ENCODE measurements around the gene ARID5B. TPM values are rescaled to one million over a fixed set of nuclear protein-coding genes. Genes with fewer than 3 reads are reported as not detected.

ARID5B gene
- total and polyA plus RNA-seq, 2 donors (not counting 1 experiment from before 2014, with no cell fraction given), result 22.4 to 237 TPM

DNA sequence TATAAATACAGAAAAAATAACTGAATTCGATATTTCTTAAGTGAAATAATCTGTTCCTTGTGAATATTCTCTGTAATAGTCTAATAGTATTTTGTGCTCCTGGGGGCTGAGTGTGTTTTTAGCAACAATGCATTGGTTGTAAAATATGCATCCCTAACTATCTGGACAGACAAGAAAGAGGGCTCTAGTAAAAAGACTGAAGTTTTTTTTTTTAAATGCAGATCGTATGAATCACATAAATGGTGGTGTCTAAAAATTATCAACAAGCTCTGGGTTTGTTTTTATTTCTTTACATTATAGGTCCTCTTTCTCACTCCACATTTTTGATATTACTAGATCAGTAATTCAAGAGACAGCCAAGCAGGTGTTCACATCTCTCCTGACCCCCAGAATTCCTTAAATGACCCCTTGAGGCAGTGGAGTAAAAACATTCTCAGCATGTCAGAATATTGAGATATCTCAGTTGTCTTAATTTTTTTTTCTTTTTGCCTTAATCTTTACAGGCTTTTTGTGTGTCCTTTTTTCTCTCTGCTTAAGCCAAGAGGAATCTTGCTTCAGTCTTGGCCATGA, 18.2 kb downstream of the ARID5B start:
- Histone ChIP-seq H4K20me1 (ENCODE audit: control insufficient read depth, insufficient read depth, low read length, poor library complexity, severe bottlenecking) (peaks cover 61% of the 10 kb centered on the region), H3K9ac (ENCODE audit: low read length) (no peak overlapping the region), H3K27ac (ENCODE audit: low read length in 2 of 2) (peak overlapping the region in 1 of 2 donors; percentile 40), H3K4me3 (ENCODE audit: control extremely low read depth in 1 of 5, extremely low read depth in 1 of 5, insufficient read depth in 1 of 5, low read depth in 2 of 5, low read length in 4 of 5) (no peak overlapping the region), H2AFZ (ENCODE audit: insufficient read depth, low read depth, low read length, poor library complexity, severe bottlenecking) (no peak overlapping the region), H3K9me3 (ENCODE audit: control extremely low read depth in 1 of 3, control insufficient read depth in 2 of 3, insufficient read depth in 1 of 3, low read length in 2 of 3) (peaks cover 0 to 20% (median 12%) of the 10 kb centered on the region in 3 donors), H3K79me2 (ENCODE audit: control insufficient read depth, insufficient read depth, low read length) (peaks cover 100% of the 10 kb centered on the region), H3K4me2 (replicated peaks; ENCODE audit: low read depth, low read length, poor library complexity, severe bottlenecking) (no peak overlapping the region), H3K4me1 (ENCODE audit: control insufficient read depth in 2 of 2, insufficient read depth in 2 of 2, low read length in 2 of 2) (peaks cover 21 to 33% of the 10 kb centered on the region in 2 donors), H3K36me3 (replicated peaks in 1 of 2; ENCODE audit: control extremely low read depth in 1 of 2, control insufficient read depth in 1 of 2, extremely low read depth in 1 of 2, insufficient read depth in 2 of 2, low read length in 1 of 2) (peaks cover 4 to 59% of the 10 kb centered on the region in 2 experiments), H3K27me3 (replicated peaks in 1 of 4; ENCODE audit: control extremely low read depth in 1 of 4, control insufficient read depth in 3 of 4, insufficient read depth in 4 of 4, low read length in 3 of 4) (no peaks in the 10 kb centered on the region)
- H3K4me3 Mint-ChIP-seq, result no peak overlapping the region
- whole genome bisulfite sequencing (ENCODE audit: insufficient coverage), result no CpG with 5 or more reads among the region's 2 CpGs
- CTCF ChIA-PET, result no interaction called here
- POLR2A ChIA-PET, result interaction anchor here (1.5 kb wide), 1 partner anchor 16 kb away, joined by 6 read pairs; no protein-coding TSS in a partner anchor
- TF ChIP-seq EZH2 (IDR thresholded peaks at IDR 0.05; ENCODE audit: borderline replicate concordance, insufficient read depth, low read depth, low read length, poor library complexity, severe bottlenecking), result no peak
- TF ChIP-seq, protein P1, sequence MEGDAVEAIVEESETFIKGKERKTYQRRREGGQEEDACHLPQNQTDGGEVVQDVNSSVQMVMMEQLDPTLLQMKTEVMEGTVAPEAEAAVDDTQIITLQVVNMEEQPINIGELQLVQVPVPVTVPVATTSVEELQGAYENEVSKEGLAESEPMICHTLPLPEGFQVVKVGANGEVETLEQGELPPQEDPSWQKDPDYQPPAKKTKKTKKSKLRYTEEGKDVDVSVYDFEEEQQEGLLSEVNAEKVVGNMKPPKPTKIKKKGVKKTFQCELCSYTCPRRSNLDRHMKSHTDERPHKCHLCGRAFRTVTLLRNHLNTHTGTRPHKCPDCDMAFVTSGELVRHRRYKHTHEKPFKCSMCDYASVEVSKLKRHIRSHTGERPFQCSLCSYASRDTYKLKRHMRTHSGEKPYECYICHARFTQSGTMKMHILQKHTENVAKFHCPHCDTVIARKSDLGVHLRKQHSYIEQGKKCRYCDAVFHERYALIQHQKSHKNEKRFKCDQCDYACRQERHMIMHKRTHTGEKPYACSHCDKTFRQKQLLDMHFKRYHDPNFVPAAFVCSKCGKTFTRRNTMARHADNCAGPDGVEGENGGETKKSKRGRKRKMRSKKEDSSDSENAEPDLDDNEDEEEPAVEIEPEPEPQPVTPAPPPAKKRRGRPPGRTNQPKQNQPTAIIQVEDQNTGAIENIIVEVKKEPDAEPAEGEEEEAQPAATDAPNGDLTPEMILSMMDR (IDR thresholded peaks at IDR 0.05), result no peak
- peaks cover 6% of the 10 kb centered on the region for H3K9me3 Mint-ChIP-seq (ENCODE audit: insufficient read depth)
- intact Hi-C loops (cut with micrococcal nuclease), result loop anchor here (2.0 kb wide), 1 partner anchor 15 kb away; no protein-coding TSS in a partner anchor
- no peak for ATAC-seq (ENCODE audit: low read depth)
- H3K4me1 Mint-ChIP-seq, result peaks cover 75% of the 10 kb centered on the region
- H3K27me3 Mint-ChIP-seq, result no peaks in the 10 kb centered on the region
- H3K27ac Mint-ChIP-seq, result peak overlapping the region; percentile 41
- no peak for DNase-seq

DNA sequence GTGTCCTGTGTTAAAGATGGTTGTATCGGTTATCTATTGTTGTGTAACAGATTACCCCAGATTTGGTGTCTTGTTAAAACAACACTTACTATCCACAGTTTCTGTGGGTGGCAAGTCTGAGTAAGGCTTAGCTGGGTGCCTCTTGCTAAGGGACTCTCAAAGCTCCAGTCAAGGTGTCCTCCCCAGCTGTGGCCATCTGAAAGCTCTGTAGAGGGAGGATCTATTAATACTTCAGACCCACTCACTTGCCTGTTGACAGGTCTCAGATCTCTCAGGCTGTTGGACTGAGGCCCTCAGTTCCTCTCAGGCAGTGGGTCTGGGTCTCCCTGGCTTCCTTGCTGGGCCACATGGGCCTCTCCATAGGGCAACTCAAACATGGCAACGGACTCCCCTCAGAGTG, 19.6 kb downstream of the ARID5B start:
- H3K4me1 Mint-ChIP-seq, result peaks cover 74% of the 10 kb centered on the region
- TF ChIP-seq, protein P1 (IDR thresholded peaks at IDR 0.05), result no peak
- TF ChIP-seq EZH2 (IDR thresholded peaks at IDR 0.05; ENCODE audit: borderline replicate concordance, insufficient read depth, low read depth, low read length, poor library complexity, severe bottlenecking), result no peak
- peaks cover 2 to 60% of the 10 kb centered on the region in 2 experiments for H3K36me3 ChIP-seq (replicated peaks in 1 of 2; ENCODE audit: control extremely low read depth in 1 of 2, control insufficient read depth in 1 of 2, extremely low read depth in 1 of 2, insufficient read depth in 2 of 2, low read length in 1 of 2)
- no peak overlapping the region for H3K4me2 ChIP-seq (replicated peaks; ENCODE audit: low read depth, low read length, poor library complexity, severe bottlenecking)
- H3K27ac Mint-ChIP-seq, result no peak overlapping the region
- intact Hi-C loops (cut with micrococcal nuclease), result no loop called here
- H3K4me3 Mint-ChIP-seq, result no peak overlapping the region
- no peak for ATAC-seq (ENCODE audit: low read depth)
- H3K27ac ChIP-seq (ENCODE audit: low read length in 2 of 2), result peak overlapping the region in 1 of 2 donors; percentile 49
- H2AFZ ChIP-seq (ENCODE audit: insufficient read depth, low read depth, low read length, poor library complexity, severe bottlenecking), result no peak overlapping the region
- ChIA-PET CTCF (no interaction called here), POLR2A (no interaction called here)
- peaks cover 6% of the 10 kb centered on the region for H3K9me3 Mint-ChIP-seq (ENCODE audit: insufficient read depth)
- peaks cover 100% of the 10 kb centered on the region for H3K79me2 ChIP-seq (ENCODE audit: control insufficient read depth, insufficient read depth, low read length)
- H3K9ac ChIP-seq (ENCODE audit: low read length), result no peak overlapping the region
- H3K27me3 ChIP-seq (replicated peaks in 1 of 4; ENCODE audit: control extremely low read depth in 1 of 4, control insufficient read depth in 3 of 4, insufficient read depth in 4 of 4, low read length in 3 of 4), result no peaks in the 10 kb centered on the region
- H4K20me1 ChIP-seq (ENCODE audit: control insufficient read depth, insufficient read depth, low read length, poor library complexity, severe bottlenecking), result peaks cover 55% of the 10 kb centered on the region
- H3K9me3 ChIP-seq (ENCODE audit: control extremely low read depth in 1 of 3, control insufficient read depth in 2 of 3, insufficient read depth in 1 of 3, low read length in 2 of 3), result peaks cover 0 to 20% (median 12%) of the 10 kb centered on the region in 3 donors
- DNase-seq, result no peak
- no peaks in the 10 kb centered on the region for H3K27me3 Mint-ChIP-seq
- H3K4me3 ChIP-seq (ENCODE audit: control extremely low read depth in 1 of 5, extremely low read depth in 1 of 5, insufficient read depth in 1 of 5, low read depth in 2 of 5, low read length in 4 of 5), result no peak overlapping the region
- H3K4me1 ChIP-seq (ENCODE audit: control insufficient read depth in 2 of 2, insufficient read depth in 2 of 2, low read length in 2 of 2), result peaks cover 21 to 28% of the 10 kb centered on the region in 2 donors
- no CpG with 5 or more reads among the region's 2 CpGs for WGBS (ENCODE audit: insufficient coverage)

All from B cell (primary cell).